Dermis microvascular lymphatic vessel endothelial cell (primary cell): Measurements from ENCODE around the gene FAM168A. TPM values are rescaled to one million over a fixed set of nuclear protein-coding genes. Genes with fewer than 3 reads are reported as not detected.

Source experiments
- DNase-seq, 2 donors: peaks; one replicate each; pipeline versions ENCODE4 v3.0.0 to v3.0.0-alpha.2; 2010; ENCODE audit warnings: low read depth in 2 of 2
- total RNA-seq: library from RNA; depleted of rRNA; stranded (reverse); fragments of >200 nt; gene quantifications from 2 replicates; pipeline ENCODE4 v1.2.1, GENCODE V29; 2014

The FAM168A gene
- total RNA-seq, 1 donor from 2014 or later = 8.0 TPM

GRCh38 chr11:73402834-73403185 lies 195.1 kb downstream of the FAM168A start:
- DNase-seq = peak in 1 of 2 donors; percentile 32

GRCh38 chr11:73401924-73402833 lies 195.7 kb downstream of the FAM168A start:
- no peak for DNase-seq

DNA sequence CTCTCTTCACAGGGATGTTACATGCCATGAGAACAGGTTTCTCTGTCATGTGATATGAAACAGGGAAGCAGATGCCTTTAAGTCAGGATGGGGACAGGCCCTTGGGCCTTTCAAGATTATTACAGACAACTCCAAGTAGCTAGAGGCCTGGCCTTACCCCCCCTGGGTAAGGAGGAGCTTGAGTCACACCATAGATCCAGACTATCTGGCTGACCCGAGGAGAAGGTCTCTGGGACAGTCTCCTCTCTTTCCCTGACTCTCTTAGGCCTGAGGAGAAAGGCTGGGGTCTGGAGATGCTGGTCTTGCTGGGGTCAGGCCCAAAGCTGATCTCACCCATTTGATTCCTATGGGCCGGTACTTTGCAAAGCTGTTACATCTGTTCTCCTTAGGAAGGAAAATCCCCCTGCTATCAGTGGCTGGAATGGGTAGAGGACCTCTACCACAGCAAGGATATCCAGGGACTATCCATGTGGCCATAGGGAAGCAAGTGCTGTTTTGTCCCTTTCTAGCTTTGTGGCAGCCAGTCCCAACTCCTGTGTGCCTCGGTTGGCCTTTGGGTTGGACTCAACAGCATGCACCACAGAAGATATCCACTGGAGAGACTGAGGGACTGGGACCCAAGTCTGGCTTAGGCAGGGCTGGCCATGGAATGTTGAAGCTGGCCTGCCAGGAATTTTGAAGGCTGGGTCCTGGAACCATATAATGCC lies 196.5 kb downstream of the FAM168A start:
- no peak for DNase-seq

- no peak for DNase-seq
Observed at GRCh38 chr11:73400293-73400692, 197.6 kb downstream of the FAM168A start.

DNA sequence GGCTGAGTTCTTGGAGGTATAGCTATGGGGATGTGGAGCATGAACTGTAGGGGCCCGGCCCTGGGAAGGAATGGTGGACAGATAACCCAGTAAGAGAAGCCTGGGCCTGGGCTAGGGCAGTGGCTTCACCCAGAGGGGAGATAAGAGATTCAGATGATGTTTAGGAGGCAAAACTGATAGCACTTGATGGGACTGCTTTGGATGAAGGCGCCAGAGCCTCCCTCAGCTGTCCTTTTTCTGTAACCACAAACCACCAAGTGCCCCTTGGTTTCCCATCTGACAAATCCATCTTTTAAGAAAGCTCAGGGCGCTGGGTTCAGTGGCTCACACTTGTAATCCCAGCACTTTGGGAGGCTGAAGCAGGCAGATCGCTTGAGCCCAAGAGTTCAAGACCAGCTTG lies 198.3 kb downstream of the FAM168A start:
- DNase-seq = no peak

DNA sequence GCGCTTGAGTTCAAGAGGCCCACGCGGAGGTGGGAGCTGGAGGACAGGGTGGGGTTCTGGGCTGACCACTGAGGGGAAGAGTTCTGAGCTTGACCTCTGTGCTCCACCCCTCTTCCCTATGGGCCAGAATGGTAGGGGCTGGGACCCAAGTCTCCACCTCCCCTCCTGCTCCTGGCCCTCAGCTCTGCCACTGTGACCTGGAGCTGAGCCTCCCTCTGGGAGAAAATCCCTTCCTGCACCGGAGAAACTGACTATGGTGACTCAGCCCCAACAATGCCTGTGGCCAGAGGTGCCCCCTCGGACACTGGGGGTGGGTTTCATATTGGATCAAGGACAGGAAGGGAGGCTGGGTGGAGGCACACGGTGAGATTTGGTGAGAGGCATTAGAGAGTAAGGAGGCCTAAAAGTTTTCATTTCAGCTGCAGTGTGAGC lies 198.7 kb downstream of the FAM168A start:
- peak in 1 of 2 donors; percentile 47 for DNase-seq

DNA sequence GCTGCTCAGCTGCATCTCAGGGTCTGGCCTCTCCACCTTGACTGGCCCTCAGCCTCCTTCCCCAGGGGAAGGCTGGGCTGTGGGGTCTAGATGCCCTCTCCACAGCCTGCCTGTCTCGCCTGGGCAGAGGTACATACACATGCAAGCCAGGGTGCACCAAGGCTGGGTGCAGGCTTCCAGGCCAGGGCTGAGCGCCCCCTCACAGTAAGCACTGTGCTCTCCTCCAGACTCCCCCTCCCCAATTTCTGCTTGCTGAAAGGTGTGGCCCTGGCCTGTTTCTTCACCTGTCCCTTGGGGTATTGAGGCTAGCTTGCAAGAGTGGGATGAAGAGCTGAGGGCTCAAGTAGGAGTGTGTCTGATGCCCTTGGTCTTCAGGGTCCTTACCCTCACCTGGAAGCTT lies 199.2 kb downstream of the FAM168A start:
- no peak for DNase-seq

GRCh38 chr11:73398132-73398526 lies 199.8 kb downstream of the FAM168A start:
- DNase-seq = no peak

GRCh38 chr11:73397468-73398131 lies 200.3 kb downstream of the FAM168A start:
- no peak for DNase-seq

DNA sequence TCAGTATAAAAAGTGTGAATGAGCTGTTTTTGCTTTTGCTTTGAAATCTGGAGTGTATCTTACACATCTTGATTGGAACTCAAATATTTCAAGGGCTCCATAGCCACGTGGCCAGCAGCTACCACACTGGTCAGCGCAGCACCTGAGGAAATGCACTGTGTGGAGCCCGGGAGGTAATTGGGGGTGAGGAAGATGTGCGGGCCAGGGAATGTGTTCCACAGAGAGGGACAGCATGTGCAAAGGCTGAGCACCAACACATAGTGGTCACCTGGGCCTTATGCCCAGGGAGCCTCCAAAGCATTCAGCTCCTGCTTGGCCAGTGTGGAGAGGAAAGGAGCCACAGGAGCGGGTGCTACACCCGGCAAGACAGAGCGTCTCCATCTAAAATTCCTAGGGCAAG lies 200.9 kb downstream of the FAM168A start:
- no peak for DNase-seq

- no peak for DNase-seq
Observed at GRCh38 chr11:73396251-73396930, 201.5 kb downstream of the FAM168A start.

- no peak for DNase-seq
Observed at GRCh38 chr11:73395297-73396208, 202.4 kb downstream of the FAM168A start.

- DNase-seq = no peak
Observed at GRCh38 chr11:73394416-73395296, 203.3 kb downstream of the FAM168A start.

- DNase-seq = peak; percentile 65 to 82
Observed at GRCh38 chr11:73393479-73394415, 204.2 kb downstream of the FAM168A start.

- peak in 1 of 2 donors; percentile 65 for DNase-seq
Observed at GRCh38 chr11:73393011-73393380, 204.9 kb downstream of the FAM168A start.

- DNase-seq = no peak
Observed at GRCh38 chr11:73392108-73393010, 205.6 kb downstream of the FAM168A start.

- no peak for DNase-seq
Observed at GRCh38 chr11:73391665-73392064, 206.2 kb downstream of the FAM168A start.
